Measurements from ENCODE around the gene CEACAM16.

DNA sequence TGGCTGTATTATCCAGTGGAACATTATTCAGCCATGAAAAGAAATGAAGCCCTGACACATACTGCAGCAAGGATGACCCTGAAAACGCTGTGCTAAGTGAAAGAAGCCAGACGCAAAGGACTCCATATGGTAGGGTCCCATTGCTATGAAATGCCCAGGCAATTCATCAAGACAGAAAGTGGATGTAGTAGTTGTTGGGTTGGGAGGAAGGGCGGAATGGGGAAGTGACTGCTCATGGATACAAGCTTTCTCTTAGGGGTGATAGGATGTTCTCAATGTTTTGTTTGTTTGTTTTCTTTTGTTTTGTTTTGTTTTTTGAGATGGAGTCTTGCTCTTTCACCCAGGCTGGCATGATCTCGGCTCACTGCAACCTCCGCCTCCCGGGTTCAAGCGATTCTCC is 11.1 kb upstream of the CEACAM16 start:
- TF ChIP-seq CTCF (IDR thresholded peaks at IDR 0.05): no peak
- no peak for TF ChIP-seq POLR2A (IDR thresholded peaks at IDR 0.05)
- no peak for TF ChIP-seq POLR2AphosphoS5 (IDR thresholded peaks at IDR 0.05; ENCODE audit: insufficient read depth in 1 of 2, low read depth in 1 of 2)

Measured in vagina (tissue), 2 donors.